Measurements from ENCODE around the gene LAD1. TPM values are rescaled to one million over a fixed set of nuclear protein-coding genes. Genes with fewer than 3 reads are reported as not detected.

The LAD1 gene
- total RNA-seq, 4 donors from 2014 or later = 0.25 to 6.2 (median 0.92) TPM

- DNase-seq (no peak), ATAC-seq (no peak)
- H3K9me3 ChIP-seq = no peaks in the 10 kb centered on the region
- H3K4me3 ChIP-seq = no peak overlapping the region
- no peaks in the 10 kb centered on the region for H3K36me3 ChIP-seq
- H3K27me3 ChIP-seq = peaks cover 0 to 14% (median 11%) of the 10 kb centered on the region in 3 donors
- H3K4me1 ChIP-seq = peaks cover 0 to 5% of the 10 kb centered on the region in 2 donors
- in situ Hi-C loops (cut with MboI; ENCODE audit: low sequenced_read_pairs in 4 of 4) = no loop called here
- H3K27ac ChIP-seq = peak overlapping the region in 1 of 4 donors; percentile 10
- intact Hi-C loops (cut with DNase I; ENCODE audit: low total_unique reads) = no loop called here
- no peak for TF ChIP-seq POLR2A (IDR thresholded peaks at IDR 0.05)
Observed at GRCh38 chr1:201396861-201397464, 2.2 kb downstream of the LAD1 start.

GRCh38 chr1:201395936-201396335 lies 3.2 kb downstream of the LAD1 start:
- Histone ChIP-seq H3K36me3 (no peaks in the 10 kb centered on the region), H3K4me1 (peaks cover 0 to 5% of the 10 kb centered on the region in 2 donors), H3K9me3 (no peaks in the 10 kb centered on the region), H3K27me3 (peaks cover 0 to 14% (median 11%) of the 10 kb centered on the region in 3 donors), H3K4me3 (no peak overlapping the region), H3K27ac (peak overlapping the region in 1 of 4 donors; percentile 33)
- TF ChIP-seq, protein P1, sequence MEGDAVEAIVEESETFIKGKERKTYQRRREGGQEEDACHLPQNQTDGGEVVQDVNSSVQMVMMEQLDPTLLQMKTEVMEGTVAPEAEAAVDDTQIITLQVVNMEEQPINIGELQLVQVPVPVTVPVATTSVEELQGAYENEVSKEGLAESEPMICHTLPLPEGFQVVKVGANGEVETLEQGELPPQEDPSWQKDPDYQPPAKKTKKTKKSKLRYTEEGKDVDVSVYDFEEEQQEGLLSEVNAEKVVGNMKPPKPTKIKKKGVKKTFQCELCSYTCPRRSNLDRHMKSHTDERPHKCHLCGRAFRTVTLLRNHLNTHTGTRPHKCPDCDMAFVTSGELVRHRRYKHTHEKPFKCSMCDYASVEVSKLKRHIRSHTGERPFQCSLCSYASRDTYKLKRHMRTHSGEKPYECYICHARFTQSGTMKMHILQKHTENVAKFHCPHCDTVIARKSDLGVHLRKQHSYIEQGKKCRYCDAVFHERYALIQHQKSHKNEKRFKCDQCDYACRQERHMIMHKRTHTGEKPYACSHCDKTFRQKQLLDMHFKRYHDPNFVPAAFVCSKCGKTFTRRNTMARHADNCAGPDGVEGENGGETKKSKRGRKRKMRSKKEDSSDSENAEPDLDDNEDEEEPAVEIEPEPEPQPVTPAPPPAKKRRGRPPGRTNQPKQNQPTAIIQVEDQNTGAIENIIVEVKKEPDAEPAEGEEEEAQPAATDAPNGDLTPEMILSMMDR (IDR thresholded peaks at IDR 0.05 in 4 of 5, conservative IDR thresholded peaks at IDR 0.05 in 1 of 5) = no peak
- no peak for TF ChIP-seq POLR2A (IDR thresholded peaks at IDR 0.05)
- no peak for DNase-seq
- in situ Hi-C loops (cut with MboI; ENCODE audit: low sequenced_read_pairs in 4 of 4) (no loop called here), intact Hi-C loops (cut with DNase I; ENCODE audit: low total_unique reads) (no loop called here)
- ATAC-seq = peak in 1 of 2 donors; percentile 32

- Histone ChIP-seq H3K4me3 (no peak overlapping the region), H3K9me3 (no peaks in the 10 kb centered on the region), H3K36me3 (no peaks in the 10 kb centered on the region), H3K4me1 (peaks cover 0 to 5% of the 10 kb centered on the region in 2 donors), H3K27ac (no peak overlapping the region), H3K27me3 (peaks cover 0 to 10% (median 8%) of the 10 kb centered on the region in 3 donors)
- intact Hi-C loops (cut with DNase I; ENCODE audit: low total_unique reads) (no loop called here), in situ Hi-C loops (cut with MboI; ENCODE audit: low sequenced_read_pairs in 4 of 4) (no loop called here)
- DNase-seq (no peak), ATAC-seq (no peak)
- TF ChIP-seq, protein P1 (IDR thresholded peaks at IDR 0.05 in 4 of 5, conservative IDR thresholded peaks at IDR 0.05 in 1 of 5) = no peak
- TF ChIP-seq POLR2A (IDR thresholded peaks at IDR 0.05) = no peak
Observed at GRCh38 chr1:201394591-201394990, 4.5 kb downstream of the LAD1 start.

DNA sequence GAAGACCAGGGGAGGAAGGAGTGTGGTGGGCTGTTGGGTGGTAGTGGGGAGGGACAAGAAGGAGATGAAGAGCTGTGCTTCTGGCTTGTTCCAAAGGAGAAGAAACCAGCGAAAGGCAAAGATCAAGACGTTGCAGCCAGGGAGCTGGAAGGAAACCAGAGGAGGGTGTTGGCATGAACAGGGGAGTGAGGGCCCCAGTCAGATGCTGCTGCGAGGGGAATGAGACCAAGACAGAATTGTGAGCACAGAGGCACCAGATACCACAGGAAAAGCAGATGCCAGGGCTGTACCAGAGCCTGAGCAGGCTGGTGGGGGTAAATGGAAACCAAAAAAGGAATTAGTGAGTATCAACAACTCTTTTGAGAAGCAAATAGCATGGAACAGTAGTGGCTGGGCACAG lies 6.0 kb downstream of the LAD1 start:
- Histone ChIP-seq H3K36me3 (no peaks in the 10 kb centered on the region), H3K4me1 (no peaks in the 10 kb centered on the region), H3K27me3 (no peaks in the 10 kb centered on the region), H3K9me3 (no peaks in the 10 kb centered on the region), H3K4me3 (no peak overlapping the region), H3K27ac (no peak overlapping the region)
- no peak for ATAC-seq
- intact Hi-C loops (cut with DNase I; ENCODE audit: low total_unique reads) (no loop called here), in situ Hi-C loops (cut with MboI; ENCODE audit: low sequenced_read_pairs in 4 of 4) (no loop called here)
- TF ChIP-seq, protein P1 (IDR thresholded peaks at IDR 0.05 in 4 of 5, conservative IDR thresholded peaks at IDR 0.05 in 1 of 5) = no peak
- TF ChIP-seq POLR2A (IDR thresholded peaks at IDR 0.05) = no peak
- DNase-seq = no peak

DNA sequence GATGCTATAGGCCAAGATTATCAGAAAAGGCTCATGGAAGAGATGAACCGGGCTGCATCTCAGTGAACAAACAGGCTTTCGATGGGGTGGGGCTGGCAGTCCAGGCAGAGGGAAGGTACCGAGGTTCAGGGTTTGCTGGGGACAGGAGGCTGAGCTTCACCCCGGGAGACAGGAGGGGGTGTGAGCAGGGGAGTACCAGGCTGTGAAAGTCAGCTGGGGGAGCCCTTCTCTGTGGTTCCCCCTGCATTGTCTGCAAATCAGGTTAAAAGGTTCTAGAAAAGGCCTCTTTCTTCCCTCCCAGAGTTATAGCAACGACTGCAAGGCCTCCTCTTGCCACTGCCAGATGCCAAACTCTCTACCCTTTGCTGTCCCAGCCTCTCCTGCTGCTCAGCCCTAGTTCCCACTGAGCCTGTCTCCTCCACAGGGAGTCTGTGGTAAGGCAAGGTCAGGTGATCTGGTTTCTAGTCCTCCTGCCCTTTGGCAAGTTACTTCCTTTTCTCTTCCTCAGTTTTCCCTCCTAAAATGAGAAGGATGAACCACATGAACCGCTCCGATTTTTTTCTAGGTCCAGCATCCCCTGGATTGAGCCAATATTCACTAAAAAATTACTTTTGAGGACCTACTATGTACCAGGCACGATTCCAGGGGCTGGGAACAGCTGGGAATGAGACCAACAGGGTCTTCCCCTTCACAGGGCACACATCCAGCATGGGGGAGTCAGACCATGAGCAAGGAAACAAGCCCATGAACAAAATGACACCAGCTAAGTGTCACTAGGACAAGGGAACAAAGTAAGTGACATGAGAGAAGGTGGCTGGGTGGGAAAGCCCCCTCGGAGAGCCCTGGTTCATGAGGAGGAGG lies 7.2 kb downstream of the LAD1 start:
- Histone ChIP-seq H3K36me3 (no peaks in the 10 kb centered on the region), H3K27ac (no peak overlapping the region), H3K4me1 (no peaks in the 10 kb centered on the region), H3K9me3 (no peaks in the 10 kb centered on the region), H3K27me3 (no peaks in the 10 kb centered on the region), H3K4me3 (no peak overlapping the region)
- intact Hi-C loops (cut with DNase I; ENCODE audit: low total_unique reads) = no loop called here
- in situ Hi-C loops (cut with MboI; ENCODE audit: low sequenced_read_pairs in 4 of 4) = no loop called here
- no peak for DNase-seq
- no peak for ATAC-seq
- no peak for TF ChIP-seq POLR2A (IDR thresholded peaks at IDR 0.05)
- TF ChIP-seq, protein P1 (IDR thresholded peaks at IDR 0.05 in 4 of 5, conservative IDR thresholded peaks at IDR 0.05 in 1 of 5) = no peak
